ENCODE measurements around the gene NDE1. TPM values are rescaled to one million over a fixed set of nuclear protein-coding genes. Genes with fewer than 3 reads are reported as not detected.

The NDE1 gene
- total and polyA plus RNA-seq, 2 experiments from 2014 or later = 7.1 to 41.0 TPM

- H3K4me3 ChIP-seq = no peak overlapping the region
- peaks cover 48% of the 10 kb centered on the region for H3K27me3 ChIP-seq
- H3K4me1 ChIP-seq (ENCODE audit: low read depth) = no peaks in the 10 kb centered on the region
- peak; percentile 74 for TF ChIP-seq CTCF (IDR thresholded peaks at IDR 0.05; ENCODE audit: low read depth, low read length)
- H3K36me3 ChIP-seq = no peaks in the 10 kb centered on the region
- peak; percentile 35 to 63 for DNase-seq (ENCODE audit: low read depth in 1 of 2, low spot score in 1 of 2)
- H3K9me3 ChIP-seq (ENCODE audit: low read depth) = no peaks in the 10 kb centered on the region
- H3K27ac ChIP-seq = no peak overlapping the region
Observed at GRCh38 chr16:15765880-15766279, 115.8 kb downstream of the NDE1 start.

DNA sequence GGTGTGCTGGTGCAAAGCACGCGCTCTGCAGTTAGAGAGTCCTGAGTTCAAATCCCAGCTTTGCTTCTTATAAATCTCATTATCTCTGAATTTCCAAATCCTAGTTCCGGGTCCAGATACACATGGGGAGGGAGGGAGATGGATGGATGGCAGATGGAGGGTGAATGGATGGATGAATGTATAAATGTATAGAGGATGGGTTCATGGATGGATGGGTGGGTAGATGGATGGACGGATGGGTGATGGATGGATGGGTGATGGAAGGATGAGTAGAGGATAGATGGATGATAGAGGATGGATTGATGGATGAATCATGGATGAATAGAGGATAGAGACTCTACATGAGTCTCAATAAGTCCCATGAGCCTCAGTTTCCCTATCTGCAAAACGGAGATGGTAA lies 116.9 kb downstream of the NDE1 start:
- TF ChIP-seq CTCF (IDR thresholded peaks at IDR 0.05; ENCODE audit: low read depth, low read length) = no peak
- Histone ChIP-seq H3K27me3 (peaks cover 52% of the 10 kb centered on the region), H3K27ac (no peak overlapping the region)

DNA sequence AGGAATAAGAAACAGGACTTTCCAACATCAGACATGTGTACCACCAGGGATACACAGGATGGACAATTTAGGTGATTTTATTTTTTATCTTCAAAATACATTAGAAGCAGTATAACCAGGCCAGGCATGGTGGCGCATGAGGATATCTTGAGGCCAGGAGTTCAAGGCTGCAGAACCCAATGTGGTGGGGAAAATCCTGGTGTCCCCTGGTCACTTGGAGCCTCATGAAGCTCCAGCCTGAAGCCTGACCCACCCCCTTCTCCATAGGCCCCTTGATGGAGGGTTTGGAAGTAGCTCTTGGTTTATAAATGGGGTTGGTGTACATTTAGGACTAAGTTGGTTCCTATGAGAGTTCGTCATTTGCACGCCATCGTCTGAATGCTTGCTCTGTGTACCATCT lies 118.2 kb downstream of the NDE1 start:
- Histone ChIP-seq H3K36me3 (no peaks in the 10 kb centered on the region), H3K27me3 (peaks cover 57% of the 10 kb centered on the region), H3K27ac (no peak overlapping the region), H3K4me1 (ENCODE audit: low read depth) (no peaks in the 10 kb centered on the region), H3K4me3 (no peak overlapping the region), H3K9me3 (ENCODE audit: low read depth) (no peaks in the 10 kb centered on the region)
- no peak for TF ChIP-seq CTCF (IDR thresholded peaks at IDR 0.05; ENCODE audit: low read depth, low read length)
- no peak for DNase-seq (ENCODE audit: low read depth in 1 of 2, low spot score in 1 of 2)

More for the DNA sequence above, 116.9 kb downstream of the NDE1 start:
- no peak for DNase-seq (ENCODE audit: low read depth in 1 of 2, low spot score in 1 of 2)
- H3K4me1 ChIP-seq (ENCODE audit: low read depth) = no peaks in the 10 kb centered on the region
- H3K9me3 ChIP-seq (ENCODE audit: low read depth) = no peaks in the 10 kb centered on the region
- H3K36me3 ChIP-seq = no peaks in the 10 kb centered on the region
- H3K4me3 ChIP-seq = no peak overlapping the region

- Histone ChIP-seq H3K9me3 (ENCODE audit: low read depth) (no peaks in the 10 kb centered on the region), H3K4me3 (no peak overlapping the region), H3K27me3 (peaks cover 57% of the 10 kb centered on the region), H3K36me3 (no peaks in the 10 kb centered on the region), H3K4me1 (ENCODE audit: low read depth) (no peaks in the 10 kb centered on the region), H3K27ac (no peak overlapping the region)
- DNase-seq (ENCODE audit: low read depth in 1 of 2, low spot score in 1 of 2) = no peak
- TF ChIP-seq CTCF (IDR thresholded peaks at IDR 0.05; ENCODE audit: low read depth, low read length) = no peak
Observed at GRCh38 chr16:15769239-15769638, 119.2 kb downstream of the NDE1 start.

DNA sequence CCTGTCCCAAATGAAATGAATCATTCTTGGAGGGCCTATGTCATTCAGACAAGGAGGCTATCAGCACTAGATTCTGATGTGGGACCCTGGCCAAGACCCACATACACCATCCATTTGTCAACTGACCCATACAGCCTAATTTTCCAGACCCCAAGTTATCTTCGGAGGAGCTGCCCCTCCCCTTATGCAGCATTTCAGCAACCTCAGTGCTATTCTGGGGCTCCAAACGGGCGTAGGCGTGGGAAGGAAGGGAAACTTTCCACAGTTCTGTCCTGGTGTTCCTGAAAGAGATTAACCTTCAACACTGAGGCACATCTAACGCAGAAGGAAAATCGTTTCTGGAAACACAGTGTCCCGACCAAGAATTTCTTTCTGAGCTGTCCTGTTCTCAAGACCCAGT lies 120.1 kb downstream of the NDE1 start:
- peak in 1 of 2 donors; percentile 94 for DNase-seq (ENCODE audit: low read depth in 1 of 2, low spot score in 1 of 2)
- TF ChIP-seq CTCF (IDR thresholded peaks at IDR 0.05; ENCODE audit: low read depth, low read length) = no peak

GRCh38 chr16:15770512-15770911 lies 120.5 kb downstream of the NDE1 start:
- H3K9me3 ChIP-seq (ENCODE audit: low read depth) = no peaks in the 10 kb centered on the region
- H3K27me3 ChIP-seq = peaks cover 59% of the 10 kb centered on the region
- DNase-seq (ENCODE audit: low read depth in 1 of 2, low spot score in 1 of 2) = peak in 1 of 2 donors; percentile 92
- no peak overlapping the region for H3K4me3 ChIP-seq
- no peaks in the 10 kb centered on the region for H3K36me3 ChIP-seq
- H3K27ac ChIP-seq = no peak overlapping the region
- no peak for TF ChIP-seq CTCF (IDR thresholded peaks at IDR 0.05; ENCODE audit: low read depth, low read length)
- no peaks in the 10 kb centered on the region for H3K4me1 ChIP-seq (ENCODE audit: low read depth)

More for the DNA sequence above, 120.1 kb downstream of the NDE1 start:
- no peak overlapping the region for H3K4me3 ChIP-seq
- no peak overlapping the region for H3K27ac ChIP-seq
- no peaks in the 10 kb centered on the region for H3K4me1 ChIP-seq (ENCODE audit: low read depth)
- H3K36me3 ChIP-seq = no peaks in the 10 kb centered on the region
- peaks cover 57% of the 10 kb centered on the region for H3K27me3 ChIP-seq
- H3K9me3 ChIP-seq (ENCODE audit: low read depth) = no peaks in the 10 kb centered on the region

All from cardiac muscle cell (in vitro differentiated cells and primary cell).